Keratinocyte (primary cell): ENCODE measurements around the gene YY1AP1.
"Not testable (repeated sequence)": the region's sequence is repeated elsewhere in the genome, so short reads cannot be mapped to it uniquely, and the experiment has no call there.

Source experiments
- CTCF ChIP-seq, 3 experiments: IDR thresholded peaks in 1 of 3; conservative IDR thresholded peaks in 1 of 3; optimal IDR thresholded peaks in 1 of 3; 2 replicates in 2 of 3; 3 replicates in 1 of 3; pipeline versions ENCODE3 to v1.5.1; 2011; ENCODE audit warnings: low read length in 3 of 3, mild to moderate bottlenecking in 3 of 3, moderate library complexity in 2 of 3, control low read depth in 1 of 3, inconsistent platforms in 1 of 3; ENCODE audit not compliant: insufficient read depth in 2 of 3; ENCODE audit errors: extremely low read depth in 1 of 3
- EZH2 ChIP-seq: IDR thresholded peaks from one replicate; pipeline ENCODE4 v1.6.1; 2012; ENCODE audit warnings: inconsistent platforms, mild to moderate bottlenecking, low read length, moderate library complexity

DNA sequence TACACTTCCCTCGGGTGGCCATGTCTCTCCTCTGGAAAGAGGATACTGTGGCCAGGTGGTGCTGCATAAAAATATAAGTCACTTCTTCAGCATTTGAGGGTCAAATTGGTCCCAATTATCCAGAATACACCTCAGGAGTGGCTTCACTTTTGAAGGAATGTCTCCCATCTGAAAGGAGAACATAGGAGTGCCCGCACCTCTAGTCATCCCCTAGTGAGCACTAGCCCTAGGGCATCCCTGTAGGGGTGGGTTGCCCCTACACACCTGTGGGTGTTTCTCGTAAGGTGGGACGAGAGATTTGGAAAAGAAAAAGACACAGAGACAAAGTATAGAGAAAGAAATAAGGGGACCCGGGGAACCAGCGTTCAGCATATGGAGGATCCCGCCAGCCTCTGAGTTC, 62.1 kb downstream of the YY1AP1 start:
- not testable (repeated sequence) for TF ChIP-seq CTCF (optimal IDR thresholded peaks at IDR 0.05 in 1 of 3, IDR thresholded peaks at IDR 0.05 in 1 of 3, conservative IDR thresholded peaks at IDR 0.05 in 1 of 3; ENCODE audit: extremely low read depth in 1 of 3, insufficient read depth in 2 of 3, low read length in 3 of 3); EZH2
